HG02610 (cell line): Measurements from ENCODE around the gene GPC5.

Source experiments
- ATAC-seq: cut with Tn5 transposase; IDR thresholded peaks from one replicate; pipeline ENCODE4 v1.9.1; 2021; ENCODE audit warnings: mild to moderate bottlenecking, moderate library complexity; ENCODE audit not compliant: unreplicated experiment

The GPC5 gene

GRCh38 chr13:92781965-92782690, 1383.7 kb downstream of the GPC5 start:
- no peak for ATAC-seq

- no peak for ATAC-seq
Observed at GRCh38 chr13:92802776-92803175, 1404.4 kb downstream of the GPC5 start.

- no peak for ATAC-seq
Observed at GRCh38 chr13:92804346-92804745, 1405.9 kb downstream of the GPC5 start.

- no peak for ATAC-seq
Observed at GRCh38 chr13:92804926-92805325, 1406.5 kb downstream of the GPC5 start.

GRCh38 chr13:92805766-92806165, 1407.3 kb downstream of the GPC5 start:
- ATAC-seq: peak; percentile 20

- peak; percentile 92 for ATAC-seq
Observed at GRCh38 chr13:92806215-92806614, 1407.8 kb downstream of the GPC5 start.

- no peak for ATAC-seq
Observed at GRCh38 chr13:92807353-92807752, 1408.9 kb downstream of the GPC5 start.

- ATAC-seq: no peak
Observed at GRCh38 chr13:92807966-92808365, 1409.5 kb downstream of the GPC5 start.

- no peak for ATAC-seq
Observed at GRCh38 chr13:92821324-92821723, 1422.9 kb downstream of the GPC5 start.

- ATAC-seq: no peak
Observed at GRCh38 chr13:92823059-92823458, 1424.6 kb downstream of the GPC5 start.

- no peak for ATAC-seq
Observed at GRCh38 chr13:92825938-92826596, 1427.6 kb downstream of the GPC5 start.

- no peak for ATAC-seq
Observed at GRCh38 chr13:92827503-92827902, 1429.1 kb downstream of the GPC5 start.

GRCh38 chr13:92829930-92830329, 1431.5 kb downstream of the GPC5 start:
- ATAC-seq: no peak

- ATAC-seq: no peak
Observed at GRCh38 chr13:92830821-92831220, 1432.4 kb downstream of the GPC5 start.

GRCh38 chr13:92833071-92833470, 1434.7 kb downstream of the GPC5 start:
- ATAC-seq: no peak

GRCh38 chr13:92836171-92836570, 1437.8 kb downstream of the GPC5 start:
- ATAC-seq: no peak

- peak; percentile 95 for ATAC-seq
Observed at GRCh38 chr13:92838786-92839185, 1440.4 kb downstream of the GPC5 start.

GRCh38 chr13:92842145-92842544, 1443.7 kb downstream of the GPC5 start:
- no peak for ATAC-seq

- ATAC-seq: peak; percentile 67
Observed at GRCh38 chr13:92843549-92843948, 1445.1 kb downstream of the GPC5 start.

- no peak for ATAC-seq
Observed at GRCh38 chr13:92849381-92849780, 1451.0 kb downstream of the GPC5 start.

- ATAC-seq: no peak
Observed at GRCh38 chr13:92864584-92865284, 1466.3 kb downstream of the GPC5 start.

GRCh38 chr13:92873029-92873428, 1474.6 kb downstream of the GPC5 start:
- no peak for ATAC-seq
